Astrocyte (in vitro differentiated cells and primary cell): ENCODE results near the gene CD27. TPM values are rescaled to one million over a fixed set of nuclear protein-coding genes. Genes with fewer than 3 reads are reported as not detected.

ENCODE experiments used
- DNase-seq: peaks from one replicate; pipeline ENCODE4 v3.0.0-alpha.2; 2010; ENCODE audit warnings: low read depth
- FAIRE-seq: peaks from 2 replicates; lab custom pipeline; 2011; peaks lifted over from hg19 to GRCh38; lab: Jason Lieb, UNC
- H2AFZ ChIP-seq: 2 replicates; pipeline ENCODE4 v1.6.0; 2012; ENCODE audit warnings: low read depth, low read length, inconsistent platforms
- H3K27ac ChIP-seq: 2 replicates; pipeline ENCODE4 v1.5.1; 2011; ENCODE audit warnings: low read depth, low read length, inconsistent platforms
- H3K27me3 ChIP-seq: 2 replicates; pipeline ENCODE4 v1.6.0; 2011; ENCODE audit warnings: low read length, inconsistent platforms; ENCODE audit not compliant: insufficient read depth
- H3K36me3 ChIP-seq: 2 replicates; pipeline ENCODE4 v1.5.1; 2011; ENCODE audit warnings: low read length, inconsistent platforms; ENCODE audit not compliant: insufficient read depth
- H3K4me1 ChIP-seq: 2 replicates; pipeline ENCODE4 v1.5.1; 2011; ENCODE audit warnings: low read length, inconsistent platforms; ENCODE audit not compliant: insufficient read depth
- H3K4me2 ChIP-seq: 2 replicates; pipeline ENCODE4 v1.6.0; 2012; ENCODE audit warnings: low read length, inconsistent platforms
- H3K4me3 ChIP-seq: 2 replicates; pipeline ENCODE4 v1.5.1; 2011; ENCODE audit warnings: low read depth, mild to moderate bottlenecking, low read length, inconsistent platforms; ENCODE audit not compliant: insufficient read depth
- H3K79me2 ChIP-seq: 2 replicates; pipeline ENCODE4 v1.6.0; 2012; ENCODE audit warnings: mild to moderate bottlenecking, low read length, inconsistent platforms; ENCODE audit not compliant: insufficient read depth
- H3K9ac ChIP-seq: 2 replicates; pipeline ENCODE4 v1.6.0; 2012; ENCODE audit warnings: mild to moderate bottlenecking, low read length, inconsistent platforms
- H3K9me3 ChIP-seq: 2 replicates; pipeline ENCODE4 v1.5.1; 2012; ENCODE audit warnings: low read depth, mild to moderate bottlenecking, low read length, inconsistent platforms; ENCODE audit not compliant: insufficient read depth
- H4K20me1 ChIP-seq: 2 replicates; pipeline ENCODE4 v1.6.0; 2012; ENCODE audit warnings: low read length, inconsistent platforms; ENCODE audit not compliant: insufficient read depth
- H3K27ac Mint-ChIP-seq: one replicate; pipeline ENCODE4 v1.8.0; 2021; ENCODE audit warnings: mild to moderate bottlenecking, mixed read lengths; ENCODE audit not compliant: unreplicated experiment
- H3K27me3 Mint-ChIP-seq: one replicate; pipeline ENCODE4 v1.8.0; 2021; ENCODE audit warnings: low read depth, mixed read lengths; ENCODE audit not compliant: unreplicated experiment
- H3K36me3 Mint-ChIP-seq: one replicate; pipeline ENCODE4 v1.8.0; 2021; ENCODE audit warnings: low read depth, mixed read lengths; ENCODE audit not compliant: unreplicated experiment
- H3K4me1 Mint-ChIP-seq: one replicate; pipeline ENCODE4 v1.8.0; 2021; ENCODE audit warnings: low read depth, mixed read lengths; ENCODE audit not compliant: unreplicated experiment
- H3K4me3 Mint-ChIP-seq: one replicate; pipeline ENCODE4 v1.8.0; 2021; ENCODE audit warnings: mild to moderate bottlenecking, moderate library complexity, mixed read lengths; ENCODE audit not compliant: unreplicated experiment
- H3K9me3 Mint-ChIP-seq: one replicate; pipeline ENCODE4 v1.8.0; 2021; ENCODE audit warnings: mild to moderate bottlenecking, mixed read lengths; ENCODE audit not compliant: unreplicated experiment
- EZH2 ChIP-seq: IDR thresholded peaks from 2 replicates; pipeline ENCODE4 v1.6.1; 2012; ENCODE audit warnings: mild to moderate bottlenecking, low read length, inconsistent platforms; ENCODE audit not compliant: insufficient read depth
- total RNA-seq: library from RNA; stranded (reverse); gene quantifications from 2 replicates; pipeline ENCODE4 v1.2.1, GENCODE V29; 2021
- TF ChIP-seq, protein P1 (sequence below): IDR thresholded peaks from 2 replicates; pipeline ENCODE4 v1.5.1; 2011; ENCODE audit warnings: low read depth, mild to moderate bottlenecking, inconsistent platforms, low read length, moderate library complexity; ENCODE audit not compliant: insufficient read depth

The CD27 gene
- total RNA-seq, 1 donor from 2014 or later = not detected

DNA sequence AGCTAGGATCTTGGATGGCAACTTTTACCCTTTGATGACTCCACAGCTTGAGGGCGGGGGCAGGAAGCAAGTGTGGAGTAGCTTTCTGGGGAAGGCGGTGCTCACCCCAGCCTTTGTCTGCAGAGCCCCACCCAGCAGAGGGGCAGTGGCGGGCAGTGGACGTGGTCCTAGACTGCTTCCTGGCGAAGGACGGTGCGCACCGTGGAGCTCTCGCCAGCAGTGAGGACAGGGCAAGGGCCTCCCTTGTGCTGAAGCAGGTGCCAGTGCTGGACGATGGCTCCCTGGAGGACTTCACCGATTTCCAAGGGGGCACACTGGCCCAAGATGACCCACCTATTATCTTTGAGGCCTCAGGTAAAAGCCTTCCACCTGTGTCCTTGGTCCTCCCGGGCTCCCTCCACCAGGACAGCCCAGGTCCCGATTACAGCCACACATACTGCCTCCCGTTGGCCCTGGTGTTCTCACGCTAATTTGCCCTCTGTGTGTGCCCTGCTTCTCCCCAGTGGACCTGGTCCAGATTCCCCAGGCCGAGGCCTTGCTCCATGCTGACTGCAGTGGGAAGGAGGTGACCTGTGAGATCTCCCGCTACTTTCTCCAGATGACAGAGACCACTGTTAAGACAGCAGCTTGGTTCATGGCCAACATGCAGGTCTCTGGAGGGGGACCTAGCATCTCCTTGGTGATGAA lies 8.3 kb downstream of the CD27 start:
- no peak overlapping the region for H3K4me3 Mint-ChIP-seq
- H3K27ac Mint-ChIP-seq = no peak overlapping the region

DNA sequence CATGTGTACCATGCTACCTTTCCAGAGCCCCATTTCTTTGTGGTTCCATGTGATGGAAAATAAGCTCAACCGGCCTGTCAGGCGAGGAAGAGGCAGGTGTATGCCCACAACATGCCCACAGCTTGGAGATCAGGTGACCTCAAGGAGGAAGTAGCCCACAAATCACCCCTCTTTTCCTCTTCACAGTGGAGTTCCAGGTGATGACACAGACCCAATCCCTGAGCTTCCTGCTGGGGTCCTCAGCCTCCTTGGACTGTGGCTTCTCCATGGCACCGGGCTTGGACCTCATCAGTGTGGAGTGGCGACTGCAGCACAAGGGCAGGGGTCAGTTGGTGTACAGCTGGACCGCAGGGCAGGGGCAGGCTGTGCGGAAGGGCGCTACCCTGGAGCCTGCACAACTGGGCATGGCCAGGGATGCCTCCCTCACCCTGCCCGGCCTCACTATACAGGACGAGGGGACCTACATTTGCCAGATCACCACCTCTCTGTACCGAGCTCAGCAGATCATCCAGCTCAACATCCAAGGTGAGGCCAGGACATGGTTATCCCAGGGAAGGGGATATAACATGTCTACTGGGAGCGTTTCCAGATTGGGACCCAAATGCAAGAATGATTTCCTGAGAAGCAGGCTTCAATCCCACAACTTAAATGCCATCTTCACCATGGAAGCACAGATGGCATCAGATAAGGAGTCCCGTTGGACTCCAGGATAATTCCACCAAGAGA lies 12.6 kb downstream of the CD27 start:
- TF ChIP-seq, protein P1, sequence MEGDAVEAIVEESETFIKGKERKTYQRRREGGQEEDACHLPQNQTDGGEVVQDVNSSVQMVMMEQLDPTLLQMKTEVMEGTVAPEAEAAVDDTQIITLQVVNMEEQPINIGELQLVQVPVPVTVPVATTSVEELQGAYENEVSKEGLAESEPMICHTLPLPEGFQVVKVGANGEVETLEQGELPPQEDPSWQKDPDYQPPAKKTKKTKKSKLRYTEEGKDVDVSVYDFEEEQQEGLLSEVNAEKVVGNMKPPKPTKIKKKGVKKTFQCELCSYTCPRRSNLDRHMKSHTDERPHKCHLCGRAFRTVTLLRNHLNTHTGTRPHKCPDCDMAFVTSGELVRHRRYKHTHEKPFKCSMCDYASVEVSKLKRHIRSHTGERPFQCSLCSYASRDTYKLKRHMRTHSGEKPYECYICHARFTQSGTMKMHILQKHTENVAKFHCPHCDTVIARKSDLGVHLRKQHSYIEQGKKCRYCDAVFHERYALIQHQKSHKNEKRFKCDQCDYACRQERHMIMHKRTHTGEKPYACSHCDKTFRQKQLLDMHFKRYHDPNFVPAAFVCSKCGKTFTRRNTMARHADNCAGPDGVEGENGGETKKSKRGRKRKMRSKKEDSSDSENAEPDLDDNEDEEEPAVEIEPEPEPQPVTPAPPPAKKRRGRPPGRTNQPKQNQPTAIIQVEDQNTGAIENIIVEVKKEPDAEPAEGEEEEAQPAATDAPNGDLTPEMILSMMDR = no peak
- TF ChIP-seq EZH2 = no peak
- Mint-ChIP-seq H3K36me3 (peaks cover 32% of the 10 kb centered on the region), H3K27ac (no peak overlapping the region), H3K4me3 (no peak overlapping the region), H3K4me1 (no peaks in the 10 kb centered on the region), H3K27me3 (no peaks in the 10 kb centered on the region), H3K9me3 (no peaks in the 10 kb centered on the region)
- no peak overlapping the region for H3K4me3 ChIP-seq
- H3K4me2 ChIP-seq = no peak overlapping the region
- peaks cover 4% of the 10 kb centered on the region for H3K36me3 ChIP-seq
- DNase-seq = no peak
- no peak for FAIRE-seq
- H3K9me3 ChIP-seq = no peaks in the 10 kb centered on the region
- H2AFZ ChIP-seq = no peak overlapping the region
- H3K9ac ChIP-seq = no peak overlapping the region
- H4K20me1 ChIP-seq = no peaks in the 10 kb centered on the region
- no peaks in the 10 kb centered on the region for H3K79me2 ChIP-seq
- no peaks in the 10 kb centered on the region for H3K27me3 ChIP-seq
- peaks cover 6% of the 10 kb centered on the region for H3K4me1 ChIP-seq
- no peak overlapping the region for H3K27ac ChIP-seq

More for the DNA sequence above, 8.3 kb downstream of the CD27 start:
- H3K4me1 Mint-ChIP-seq = peaks cover 14% of the 10 kb centered on the region
- no peak overlapping the region for H3K4me3 ChIP-seq
- H3K36me3 ChIP-seq = no peaks in the 10 kb centered on the region
- no peak for DNase-seq
- no peaks in the 10 kb centered on the region for H3K9me3 Mint-ChIP-seq
- no peaks in the 10 kb centered on the region for H4K20me1 ChIP-seq
- H3K9ac ChIP-seq = no peak overlapping the region
- no peaks in the 10 kb centered on the region for H3K9me3 ChIP-seq
- no peaks in the 10 kb centered on the region for H3K27me3 ChIP-seq
- H3K27me3 Mint-ChIP-seq = peaks cover 4% of the 10 kb centered on the region
- peaks cover 28% of the 10 kb centered on the region for H3K4me1 ChIP-seq
- no peak overlapping the region for H3K27ac ChIP-seq
- H3K4me2 ChIP-seq = peak overlapping the region; percentile 92
- H2AFZ ChIP-seq = no peak overlapping the region
- TF ChIP-seq, protein P1 = no peak
- TF ChIP-seq EZH2 = no peak
- no peak for FAIRE-seq
- H3K79me2 ChIP-seq = no peaks in the 10 kb centered on the region
- peaks cover 13% of the 10 kb centered on the region for H3K36me3 Mint-ChIP-seq
